Colonic mucosa (tissue), 4 donors: ENCODE data around the gene CT45A8. TPM values are rescaled to one million over a fixed set of nuclear protein-coding genes. Genes with fewer than 3 reads are reported as not detected.
"Not testable (repeated sequence)": the region's sequence is repeated elsewhere in the genome, so short reads cannot be mapped to it uniquely, and the experiment has no call there.

Experiments
- DNase-seq: peaks from one replicate; pipeline ENCODE4 v3.0.0-alpha.2; 2020
- H3K27ac ChIP-seq: fragments of 200-600 bp; one replicate; pipeline ENCODE4 v1.8.0; 2021
- H3K27me3 ChIP-seq: fragments of 200-600 bp; one replicate; pipeline ENCODE4 v1.8.0; 2021
- H3K36me3 ChIP-seq: fragments of 200-600 bp; one replicate; pipeline ENCODE4 v1.8.0; 2021
- H3K4me1 ChIP-seq: fragments of 200-600 bp; one replicate; pipeline ENCODE4 v1.8.0; 2021; ENCODE audit warnings: mild to moderate bottlenecking
- H3K4me3 ChIP-seq: fragments of 200-600 bp; one replicate; pipeline ENCODE4 v1.8.0; 2021
- H3K9ac ChIP-seq, 2 donors: one replicate each; pipeline ENCODE4 v1.7.0; 2013; ENCODE audit warnings: control low read depth in 2 of 2, low read depth in 2 of 2, low read length in 2 of 2
- H3K9me3 ChIP-seq: fragments of 200-600 bp; one replicate; pipeline ENCODE4 v1.8.0; 2021
- CTCF ChIP-seq: fragments of 200-600 bp; IDR thresholded peaks from one replicate; pipeline ENCODE4 v1.8.0; 2022; ENCODE audit warnings: antibody characterized with exemption, mild to moderate bottlenecking
- intact Hi-C: fragments of 100-400 bp; cut with DNase I; formaldehyde crosslinking; loops from one replicate; pipeline ENCODE4 v1.14.1; 2022
- total RNA-seq, 2 donors: library from RNA; stranded (reverse); fragmentation: NEBNext Ultra II Directional in 1 of 2; extraction: Animal tissue kit (Norgen Biotek cat#: 25700) in 1 of 2; gene quantifications; one replicate each; pipeline ENCODE4 v1.2.1, GENCODE V29; 2021
- donor health status: healthy.
- donor health status: DM: no; HTN: no; CAD: no.
- donor health status: DM: no; HTN: no; CAD: no.

The CT45A8 gene
- not detected for total RNA-seq

- H3K4me1 ChIP-seq, DNase-seq, H3K27ac ChIP-seq, H3K36me3 ChIP-seq, H3K27me3 ChIP-seq, H3K9ac ChIP-seq, H3K9me3 ChIP-seq, H3K4me3 ChIP-seq, intact Hi-C loops: not testable (repeated sequence)
Observed at GRCh38 chrX:135854438-135854837, at the start of gene CT45A8. Gene CT45A8 (minus strand): TSS chrX:135854538. CDS start chrX:135850783, 3,755 bp downstream.

GRCh38 chrX:135893294-135893817 lies 39.0 kb upstream of the CT45A8 start, which contains the start of the genes CT45A10 and SAGE1:
Gene CT45A10 (minus strand): TSS chrX:135893444. CDS start chrX:135885344, 8,100 bp downstream.
Gene SAGE1 (plus strand): TSS chrX:135893716. CDS start chrX:135896243, 2,527 bp downstream.
- no peak for DNase-seq
- no peaks in the 10 kb centered on the region for H3K36me3 ChIP-seq
- TF ChIP-seq CTCF, result no peak
- no peaks in the 10 kb centered on the region for H3K27me3 ChIP-seq
- intact Hi-C loops, result no loop called here
- H3K9ac ChIP-seq, result no peak within 1 kb of the TSS
- no peak within 1 kb of the TSS for H3K4me3 ChIP-seq
- no peak within 1 kb of the TSS for H3K27ac ChIP-seq
- no peaks in the 10 kb centered on the region for H3K4me1 ChIP-seq
- no peaks in the 10 kb centered on the region for H3K9me3 ChIP-seq

- H3K4me3 ChIP-seq, result no peak overlapping the region
- no peak for TF ChIP-seq CTCF
- no peak overlapping the region for H3K27ac ChIP-seq
- no peaks in the 10 kb centered on the region for H3K36me3 ChIP-seq
- H3K27me3 ChIP-seq, result no peaks in the 10 kb centered on the region
- DNase-seq, result no peak
- H3K9me3 ChIP-seq, result no peaks in the 10 kb centered on the region
- no peaks in the 10 kb centered on the region for H3K4me1 ChIP-seq
- intact Hi-C loops, result no loop called here
- no peak overlapping the region for H3K9ac ChIP-seq
Observed at GRCh38 chrX:135892781-135893180, 38.4 kb upstream of the CT45A8 start.

- Histone ChIP-seq H3K4me1 (no peaks in the 10 kb centered on the region), H3K9ac (no peak overlapping the region), H3K9me3 (no peaks in the 10 kb centered on the region), H3K36me3 (no peaks in the 10 kb centered on the region), H3K27ac (no peak overlapping the region), H3K27me3 (no peaks in the 10 kb centered on the region), H3K4me3 (no peak overlapping the region)
- DNase-seq, result no peak
- no peak for TF ChIP-seq CTCF
- intact Hi-C loops, result no loop called here
Observed at GRCh38 chrX:135890087-135890585, 35.8 kb upstream of the CT45A8 start.

GRCh38 chrX:135888976-135889375 lies 34.6 kb upstream of the CT45A8 start:
- H3K36me3 ChIP-seq, H3K4me1 ChIP-seq, H3K27me3 ChIP-seq, H3K9me3 ChIP-seq, H3K4me3 ChIP-seq, H3K27ac ChIP-seq, DNase-seq, H3K9ac ChIP-seq, intact Hi-C loops: not testable (repeated sequence)

- H3K4me1 ChIP-seq, H3K9ac ChIP-seq, H3K36me3 ChIP-seq, H3K4me3 ChIP-seq, H3K9me3 ChIP-seq, H3K27ac ChIP-seq, H3K27me3 ChIP-seq, DNase-seq, intact Hi-C loops: not testable (repeated sequence)
Observed at GRCh38 chrX:135888230-135888629, 33.9 kb upstream of the CT45A8 start.

GRCh38 chrX:135882741-135883140 lies 28.4 kb upstream of the CT45A8 start:
- H3K9me3 ChIP-seq, H3K9ac ChIP-seq, H3K4me3 ChIP-seq, H3K4me1 ChIP-seq, DNase-seq, intact Hi-C loops, H3K27ac ChIP-seq, H3K27me3 ChIP-seq, H3K36me3 ChIP-seq: not testable (repeated sequence)

- H3K27me3 ChIP-seq, H3K9ac ChIP-seq, H3K4me1 ChIP-seq, H3K27ac ChIP-seq, H3K9me3 ChIP-seq, intact Hi-C loops, DNase-seq, H3K36me3 ChIP-seq, H3K4me3 ChIP-seq: not testable (repeated sequence)
Observed at GRCh38 chrX:135871712-135872111, 17.4 kb upstream of the CT45A8 start, which contains the start of gene CT45A9. Gene CT45A9 (minus strand): TSS chrX:135871812. CDS start chrX:135868061, 3,751 bp downstream.

GRCh38 chrX:135837180-135837579 lies 17.2 kb downstream of the CT45A8 start, which contains the start of gene CT45A7:
Gene CT45A7 (minus strand): TSS chrX:135837280. CDS start chrX:135833533, 3,747 bp downstream.
- H3K36me3 ChIP-seq, H3K9ac ChIP-seq, H3K4me1 ChIP-seq, H3K27ac ChIP-seq, H3K4me3 ChIP-seq, H3K27me3 ChIP-seq, DNase-seq, H3K9me3 ChIP-seq, intact Hi-C loops: not testable (repeated sequence)

- H3K27ac ChIP-seq, H3K36me3 ChIP-seq, H3K4me3 ChIP-seq, H3K4me1 ChIP-seq, DNase-seq, H3K9ac ChIP-seq, H3K9me3 ChIP-seq, H3K27me3 ChIP-seq, intact Hi-C loops: not testable (repeated sequence)
Observed at GRCh38 chrX:135819912-135820311, 34.4 kb downstream of the CT45A8 start, which contains the start of gene CT45A2. Gene CT45A2 (minus strand): TSS chrX:135820012. CDS start chrX:135816265, 3,747 bp downstream.

- H3K36me3 ChIP-seq, H3K9ac ChIP-seq, intact Hi-C loops, H3K4me1 ChIP-seq, DNase-seq, H3K4me3 ChIP-seq, H3K27me3 ChIP-seq, H3K27ac ChIP-seq, H3K9me3 ChIP-seq: not testable (repeated sequence)
Observed at GRCh38 chrX:135802687-135803086, 51.7 kb downstream of the CT45A8 start, which contains the start of gene CT45A6. Gene CT45A6 (minus strand): TSS chrX:135802787. CDS start chrX:135798993, 3,794 bp downstream.
